HG03342 (cell line): ENCODE measurements around the gene SCGN.

Experiments used
- ATAC-seq: cut with Tn5 transposase; IDR thresholded peaks from one replicate; pipeline ENCODE4 v1.9.1; 2021; ENCODE audit warnings: mild to moderate bottlenecking, moderate library complexity; ENCODE audit not compliant: unreplicated experiment

SCGN gene

DNA sequence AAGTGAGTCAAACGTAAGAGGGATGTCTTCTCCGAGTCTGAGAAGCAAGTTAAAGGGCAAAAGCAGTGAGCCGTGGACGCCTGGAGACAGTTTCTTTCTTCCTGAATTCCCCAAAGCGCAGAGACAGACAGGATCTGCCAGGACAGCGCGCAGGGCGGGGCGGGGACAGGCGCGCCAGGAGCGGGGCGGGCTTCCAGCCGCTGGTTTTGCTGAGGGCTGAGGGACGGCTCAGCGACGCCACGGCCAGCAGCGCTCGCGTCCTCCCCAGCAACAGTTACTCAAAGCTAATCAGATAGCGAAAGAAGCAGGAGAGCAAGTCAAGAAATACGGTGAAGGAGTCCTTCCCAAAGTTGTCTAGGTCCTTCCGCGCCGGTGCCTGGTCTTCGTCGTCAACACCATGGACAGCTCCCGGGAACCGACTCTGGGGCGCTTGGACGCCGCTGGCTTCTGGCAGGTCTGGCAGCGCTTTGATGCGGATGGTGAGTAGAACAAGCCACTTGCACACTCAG lies at the start of gene SCGN:
SCGN (plus strand) TSS at position 209 of the 509 bp plus-strand sequence; CDS start at position 398, 189 bp downstream.
- ATAC-seq = no peak

DNA sequence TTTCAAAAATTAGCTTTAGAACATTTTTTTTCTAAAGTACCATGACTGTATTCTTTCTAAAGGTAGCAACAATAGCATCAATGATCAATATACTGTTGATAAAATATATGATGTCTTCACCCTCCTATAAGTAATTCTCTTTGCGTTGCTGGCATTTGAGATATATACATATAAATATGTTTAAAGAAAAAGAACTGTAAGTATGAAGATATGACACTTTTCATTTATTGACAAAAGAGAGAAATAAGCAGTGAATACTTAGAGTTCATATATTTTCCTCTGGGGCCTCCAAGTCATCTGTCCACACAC lies 49.4 kb upstream of the SCGN start:
- ATAC-seq = no peak

DNA sequence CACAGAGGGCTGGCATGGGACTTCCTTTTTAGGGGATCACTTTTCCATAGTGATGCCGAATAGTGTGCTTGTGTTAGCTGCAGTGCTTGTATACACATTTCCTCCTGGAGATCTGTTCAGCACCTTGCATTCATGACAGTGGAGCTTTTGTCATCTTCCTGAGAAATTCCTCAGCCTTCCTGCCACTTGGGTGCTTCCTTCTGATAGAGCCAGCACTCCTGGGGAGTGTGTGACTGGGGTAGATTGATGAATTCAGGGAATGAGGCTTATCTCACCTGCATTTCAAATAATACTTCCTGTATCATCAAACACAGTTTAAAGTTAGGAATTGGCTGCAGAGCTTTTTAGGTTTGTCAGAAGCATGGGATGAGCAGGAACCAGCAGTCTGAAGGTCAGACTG lies 48.8 kb upstream of the SCGN start:
- ATAC-seq = no peak

- no peak for ATAC-seq
These were observed 45.9 kb upstream of the SCGN start for GRCh38 chr6:25606151-25606550.

DNA sequence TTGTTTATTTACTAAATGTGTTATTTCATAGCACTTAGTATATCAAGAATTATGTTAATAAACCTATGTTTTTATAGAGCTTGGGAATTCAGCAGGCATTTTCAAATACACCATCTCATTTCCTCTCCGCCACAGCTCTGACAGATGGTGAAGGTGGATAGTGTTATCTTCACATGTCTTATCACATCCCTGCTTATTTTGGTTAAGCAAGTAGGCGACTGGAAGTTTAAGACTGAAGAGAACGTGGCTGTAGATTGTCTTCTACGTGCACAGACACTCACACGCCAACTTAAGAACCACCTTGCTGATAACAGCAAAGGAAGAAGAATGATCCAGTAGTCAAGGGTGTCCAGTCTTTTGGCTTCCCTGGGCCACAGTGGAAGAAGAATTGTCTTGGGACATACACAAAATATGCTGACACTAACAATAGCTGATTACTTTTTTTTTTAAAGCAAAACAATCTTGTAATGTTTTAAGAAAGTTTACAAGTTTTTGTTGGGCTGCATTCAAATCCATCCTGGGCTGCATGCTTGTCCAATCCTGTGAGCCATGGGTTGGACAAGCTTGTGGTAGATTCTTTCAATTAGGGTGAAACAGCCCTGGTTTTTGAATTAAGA lies 43.3 kb upstream of the SCGN start:
- no peak for ATAC-seq

DNA sequence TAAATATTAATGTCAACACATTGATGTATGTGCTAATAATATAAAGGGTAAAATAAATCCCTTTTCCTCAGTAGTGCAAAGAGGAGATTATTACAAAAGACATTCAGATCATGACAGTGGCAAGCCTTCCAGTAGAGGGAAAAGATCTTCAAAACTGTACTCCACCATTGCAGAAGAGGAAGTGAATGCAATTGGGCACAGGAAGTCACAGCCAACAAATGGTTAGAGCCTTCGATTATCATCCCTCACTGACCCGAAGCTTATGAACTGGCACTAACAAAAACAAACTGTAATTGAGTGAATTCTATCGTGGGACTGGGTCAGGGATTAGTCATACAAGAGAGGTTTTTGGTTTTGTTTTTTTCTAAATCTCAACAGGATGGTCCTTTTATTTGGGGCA lies 39.3 kb upstream of the SCGN start:
- ATAC-seq = no peak

DNA sequence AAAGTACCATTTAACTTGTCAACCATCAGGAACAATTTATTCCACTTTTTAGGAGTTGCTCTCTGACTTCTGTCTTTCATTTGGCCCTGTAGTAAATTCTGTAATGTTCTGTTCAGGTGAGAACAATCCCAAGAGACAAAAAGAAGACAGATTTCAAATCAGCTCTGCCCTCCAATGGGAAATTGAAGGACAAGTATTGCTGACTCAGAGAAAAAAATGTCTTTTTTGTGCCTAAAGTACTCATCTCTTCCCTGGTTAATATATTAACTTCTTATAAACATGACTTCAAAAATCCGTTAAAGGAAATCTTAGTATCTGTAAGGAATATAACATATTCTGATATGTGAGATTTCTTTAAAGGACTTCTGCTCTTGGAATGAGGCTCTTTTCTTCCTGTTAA lies 38.6 kb upstream of the SCGN start:
- ATAC-seq = no peak

GRCh38 chr6:25614052-25614451 lies 38.0 kb upstream of the SCGN start:
- no peak for ATAC-seq

DNA sequence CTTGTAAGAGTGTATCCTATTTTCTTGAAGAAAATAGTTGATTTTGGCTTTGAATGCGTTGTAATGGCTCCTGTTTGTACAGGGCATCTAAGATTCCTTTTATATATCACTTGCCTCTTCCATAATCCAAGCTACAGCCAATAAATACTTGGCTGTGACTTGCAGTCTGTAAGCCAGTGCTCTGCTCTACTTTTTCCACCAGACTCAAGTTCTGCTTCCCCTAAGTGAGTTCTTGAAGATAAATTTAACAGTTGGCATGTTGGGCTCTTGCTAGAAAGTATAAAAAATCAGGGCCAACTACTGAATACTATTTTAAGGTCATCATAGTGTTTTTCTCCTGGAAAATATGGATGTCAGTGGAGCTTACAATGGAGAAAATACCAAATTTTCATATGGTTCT lies 36.5 kb upstream of the SCGN start:
- no peak for ATAC-seq

- ATAC-seq = no peak
These were observed 34.0 kb upstream of the SCGN start for GRCh38 chr6:25617997-25618396.

DNA sequence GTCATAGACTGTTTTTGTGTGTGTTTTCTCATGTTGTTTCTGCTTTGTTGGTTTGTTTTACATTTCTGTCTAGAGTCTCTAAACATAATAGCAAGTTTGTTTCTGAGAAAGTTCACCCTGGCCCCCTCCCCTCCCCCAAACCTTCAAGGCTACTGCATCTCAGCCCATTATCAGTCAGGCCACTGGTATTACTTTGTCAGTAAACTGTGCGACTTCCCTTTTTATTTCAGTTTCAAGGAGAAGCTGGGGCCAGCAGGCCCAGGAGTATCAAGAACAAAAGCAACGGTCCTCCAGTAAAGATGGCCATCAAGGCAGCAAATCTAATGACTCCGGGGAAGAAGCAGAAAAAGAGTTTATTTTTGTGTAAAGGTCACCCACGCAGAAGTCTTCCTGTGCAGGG lies 32.8 kb upstream of the SCGN start:
- no peak for ATAC-seq

- ATAC-seq = no peak
These were observed 31.6 kb upstream of the SCGN start for GRCh38 chr6:25620391-25620790.

DNA sequence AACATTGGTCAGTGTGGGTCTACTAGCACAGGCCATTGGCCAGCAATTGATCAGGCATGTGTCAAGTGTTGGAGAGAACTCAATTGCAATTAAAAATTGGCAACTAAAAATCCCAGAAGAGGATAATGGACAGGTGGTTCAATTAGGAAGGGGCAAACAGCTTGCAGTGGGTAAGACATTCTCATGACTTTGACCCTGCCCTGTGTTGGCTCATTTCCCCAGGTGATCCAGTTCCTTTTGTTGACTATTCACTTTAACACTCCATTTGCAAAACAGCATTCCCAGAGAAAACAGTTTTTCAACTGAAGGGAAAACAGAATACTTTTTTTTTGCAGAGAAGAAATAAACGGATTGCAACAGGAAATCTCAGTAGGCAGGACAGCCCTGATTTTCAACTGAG lies 28.9 kb upstream of the SCGN start:
- ATAC-seq = no peak

DNA sequence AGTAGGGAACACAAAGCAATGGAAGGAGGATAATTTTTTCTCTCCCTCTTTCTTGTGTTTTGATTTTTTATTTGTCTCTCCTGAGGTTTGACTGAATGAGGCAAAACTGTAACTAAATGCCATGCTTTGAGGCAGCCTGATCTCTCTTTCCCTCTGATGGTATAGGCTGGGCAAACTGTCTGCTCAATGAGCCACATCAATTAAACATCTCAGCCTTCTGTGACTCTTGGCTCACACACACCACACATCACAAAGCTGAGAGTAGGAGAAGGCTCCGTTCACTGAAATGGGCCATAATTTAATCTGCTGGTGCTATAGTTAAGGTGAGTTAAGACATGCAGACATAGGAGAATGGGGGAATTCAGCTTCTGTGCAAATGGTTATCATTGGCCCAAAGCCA lies 28.1 kb upstream of the SCGN start:
- ATAC-seq = no peak

GRCh38 chr6:25627001-25627400 lies 25.0 kb upstream of the SCGN start:
- no peak for ATAC-seq

DNA sequence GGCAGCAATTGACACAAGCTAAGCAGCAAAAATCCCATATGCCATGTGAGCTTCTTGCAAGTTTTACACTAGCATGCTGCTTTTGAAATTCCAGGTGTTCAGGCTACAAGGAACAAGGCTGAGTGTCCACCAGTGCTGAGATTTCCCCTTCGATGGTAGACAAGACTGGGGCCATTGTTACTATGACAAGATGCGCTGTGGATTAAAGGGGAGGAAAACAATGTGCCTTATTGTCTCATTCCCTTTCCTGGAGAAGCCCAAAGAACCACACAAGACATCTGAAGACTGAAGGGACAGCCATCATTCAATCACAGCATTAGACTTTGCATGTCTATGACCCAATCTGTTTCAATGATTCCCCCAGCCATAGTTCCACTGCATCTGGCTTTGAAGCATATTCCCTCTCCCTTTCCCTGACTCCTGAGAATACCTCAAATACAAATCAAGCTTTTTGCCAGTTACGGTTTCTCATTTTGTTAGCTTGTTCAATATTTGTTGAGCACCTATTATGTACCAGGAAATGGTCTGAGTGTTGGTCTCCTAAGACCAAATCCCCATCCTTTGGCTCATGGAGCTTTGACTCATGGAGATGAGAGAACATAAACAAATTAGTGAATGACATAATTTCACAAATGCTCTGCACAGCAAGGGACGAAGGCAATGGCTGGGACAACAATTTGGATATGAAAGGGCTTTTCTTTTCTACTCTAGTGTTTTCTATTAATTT lies 23.4 kb upstream of the SCGN start:
- no peak for ATAC-seq

GRCh38 chr6:25629198-25629576 lies 22.8 kb upstream of the SCGN start:
- no peak for ATAC-seq

- ATAC-seq = no peak
These were observed 21.3 kb upstream of the SCGN start for GRCh38 chr6:25630508-25631278.

DNA sequence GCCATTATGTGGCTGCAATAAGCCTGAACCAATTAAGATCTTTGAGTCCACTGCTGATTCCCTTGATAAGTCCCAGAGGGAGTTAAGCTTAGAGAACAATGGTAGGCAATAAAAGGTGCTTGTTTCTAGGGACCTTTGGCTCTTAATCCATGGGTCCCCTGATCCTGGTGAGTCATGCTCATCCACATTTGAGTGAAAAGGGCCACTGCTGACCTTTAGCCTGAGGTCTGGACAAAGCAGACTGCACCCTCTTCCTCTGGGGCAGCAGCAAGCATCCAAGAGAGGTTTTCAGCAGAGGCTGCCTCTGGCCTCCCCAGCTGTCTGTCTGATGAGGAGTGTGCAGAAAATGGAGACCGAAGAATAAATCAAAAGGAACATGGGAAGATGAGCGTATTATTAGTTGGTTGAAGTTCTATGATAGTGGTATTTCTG lies 16.1 kb upstream of the SCGN start:
- ATAC-seq = no peak

GRCh38 chr6:25637211-25637610 lies 14.8 kb upstream of the SCGN start:
- ATAC-seq = no peak

DNA sequence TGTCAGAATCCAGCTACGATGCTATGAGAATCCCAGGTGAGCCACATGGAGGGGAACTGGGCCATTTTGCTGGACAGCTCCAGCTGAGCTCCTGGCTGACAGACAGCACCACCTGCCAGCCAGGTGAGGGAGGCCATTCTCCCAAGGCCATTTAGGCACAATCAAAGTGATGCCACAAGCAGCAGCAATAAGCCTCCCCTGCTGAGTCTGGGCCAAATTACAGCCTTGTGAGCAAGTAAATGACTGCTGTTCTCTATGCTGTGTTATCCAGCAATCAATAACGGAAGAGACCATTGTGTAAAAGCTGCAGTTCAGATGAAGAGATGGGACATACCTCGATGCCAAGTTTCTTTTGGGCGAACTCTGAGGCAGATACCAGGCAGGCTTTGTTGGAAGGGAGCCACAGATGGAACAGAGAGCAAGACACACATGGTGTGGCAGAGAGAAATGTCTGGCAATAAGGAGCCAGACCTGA lies 14.0 kb upstream of the SCGN start:
- ATAC-seq = no peak

GRCh38 chr6:25639653-25640052 lies 12.4 kb upstream of the SCGN start:
- ATAC-seq = no peak
